Activated effector memory CD4-positive, alpha-beta T cell treated with Interleukin-2 at 50 U/mL for 16 hours (primary cell): ENCODE measurements around the gene GPS1.

Experiments
- DNase-seq: peaks from one replicate; pipeline ENCODE4 v3.0.0-alpha.2; 2020

Gene GPS1

GRCh38 chr17:82092995-82093751, 41.5 kb downstream of the GPS1 start:
- DNase-seq, result no peak

DNA sequence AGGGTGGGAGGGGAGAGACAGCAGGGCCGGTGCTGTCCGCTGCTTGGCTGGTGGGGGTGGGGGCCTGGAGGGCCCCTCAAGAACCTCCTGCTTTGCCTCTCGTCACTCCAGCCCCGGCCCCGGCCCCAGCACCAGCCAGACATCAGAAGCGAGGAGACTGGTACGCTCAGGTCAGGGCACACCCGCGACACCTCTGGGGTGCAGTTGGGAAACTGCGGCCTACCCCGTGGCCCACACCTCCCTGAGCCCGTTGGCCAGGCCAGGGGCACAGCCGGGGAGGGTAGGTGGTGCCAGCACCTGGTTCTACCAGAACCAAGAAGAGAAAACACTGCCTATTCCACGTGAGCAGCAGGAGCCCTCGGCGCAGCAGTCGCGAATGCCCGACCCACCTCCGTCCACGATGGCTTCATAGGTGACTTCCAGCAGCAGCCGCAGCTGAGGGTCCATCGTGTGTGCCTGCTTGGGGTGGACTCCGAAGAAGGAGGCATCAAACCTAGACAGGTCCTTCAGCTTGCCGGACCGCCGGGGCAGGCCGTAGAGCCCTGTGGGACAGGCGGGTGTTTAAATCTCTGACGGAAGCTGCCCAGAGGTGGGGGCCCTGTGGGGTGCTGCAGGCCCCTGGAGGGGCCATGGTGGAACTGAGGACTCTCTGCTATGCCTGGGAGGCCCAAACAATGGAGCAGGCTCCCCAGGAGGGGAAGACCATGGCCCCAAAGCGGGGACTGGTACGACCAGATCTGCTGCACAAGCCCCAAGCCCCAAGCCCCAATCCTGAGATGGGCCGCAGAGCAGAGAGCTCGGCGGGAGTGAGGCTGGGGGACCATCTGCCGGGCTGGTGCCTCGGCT, 43.5 kb downstream of the GPS1 start:
- no peak for DNase-seq

- no peak for DNase-seq
These were observed 44.3 kb downstream of the GPS1 start for GRCh38 chr17:82095777-82096708.

GRCh38 chr17:82096709-82097183, 45.0 kb downstream of the GPS1 start:
- no peak for DNase-seq

- DNase-seq, result no peak
These were observed 45.7 kb downstream of the GPS1 start for GRCh38 chr17:82097184-82097918.

DNA sequence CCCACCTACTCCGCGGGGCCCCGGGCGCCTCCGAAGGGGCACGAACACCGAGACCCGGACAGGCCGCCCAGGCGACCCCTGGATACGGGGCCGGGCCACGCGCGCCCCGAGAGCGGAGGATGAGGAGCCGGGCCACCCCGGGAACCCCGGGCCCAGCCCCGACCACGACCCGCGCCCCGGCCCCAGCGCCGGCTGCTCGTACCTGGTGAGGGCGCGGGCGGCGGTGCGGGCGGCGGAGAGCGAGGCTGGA, 46.1 kb downstream of the GPS1 start:
- DNase-seq, result no peak

- DNase-seq, result peak; percentile 89
These were observed 46.7 kb downstream of the GPS1 start, which contains the start of gene FASN for GRCh38 chr17:82098169-82098938. FASN (minus strand) TSS chr17:82098236; CDS start chr17:82096445, 1,791 bp downstream.

DNA sequence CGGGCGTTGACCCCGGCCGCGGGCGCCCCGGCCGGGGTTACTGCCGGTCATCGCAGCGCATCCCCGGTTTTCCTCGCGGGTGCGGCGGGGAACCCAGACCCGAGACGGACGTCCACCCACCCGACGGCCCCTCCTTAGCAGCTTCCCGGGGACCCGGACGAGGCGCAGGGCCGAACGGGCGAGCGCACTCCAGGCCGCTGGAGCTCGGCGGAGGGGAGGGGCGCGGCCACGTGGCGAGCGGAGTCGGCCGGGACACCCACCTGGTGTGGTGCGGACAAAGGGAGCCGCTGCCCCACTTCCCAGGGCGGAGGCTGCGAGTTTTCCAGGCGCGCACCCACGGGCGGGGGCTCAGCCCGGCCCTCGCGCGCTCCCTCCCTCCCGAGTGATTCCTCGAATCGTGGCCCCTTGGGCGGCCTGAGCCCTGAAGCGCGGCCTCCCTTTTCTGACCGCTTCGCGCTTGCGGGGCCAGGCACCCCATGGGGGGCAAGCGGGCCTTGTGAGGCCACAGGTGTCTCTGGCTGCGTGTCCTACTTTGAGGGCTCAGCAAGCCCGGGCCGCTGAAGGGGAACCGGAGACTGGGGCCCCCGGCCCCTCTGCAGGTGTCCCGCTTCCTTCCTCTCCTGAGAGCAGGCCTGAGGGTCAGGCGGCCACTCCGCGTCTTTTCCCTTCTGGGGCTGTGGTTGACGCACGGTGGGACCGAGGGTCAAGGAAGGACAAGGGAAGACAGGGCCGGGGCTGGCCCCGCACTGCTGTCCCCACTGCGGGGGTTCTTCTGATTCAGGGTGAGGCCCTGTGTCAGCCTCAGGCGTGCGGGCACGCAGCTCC, 47.5 kb downstream of the GPS1 start:
- no peak for DNase-seq

- DNase-seq, result no peak
These were observed 49.0 kb downstream of the GPS1 start for GRCh38 chr17:82100502-82101298.

DNA sequence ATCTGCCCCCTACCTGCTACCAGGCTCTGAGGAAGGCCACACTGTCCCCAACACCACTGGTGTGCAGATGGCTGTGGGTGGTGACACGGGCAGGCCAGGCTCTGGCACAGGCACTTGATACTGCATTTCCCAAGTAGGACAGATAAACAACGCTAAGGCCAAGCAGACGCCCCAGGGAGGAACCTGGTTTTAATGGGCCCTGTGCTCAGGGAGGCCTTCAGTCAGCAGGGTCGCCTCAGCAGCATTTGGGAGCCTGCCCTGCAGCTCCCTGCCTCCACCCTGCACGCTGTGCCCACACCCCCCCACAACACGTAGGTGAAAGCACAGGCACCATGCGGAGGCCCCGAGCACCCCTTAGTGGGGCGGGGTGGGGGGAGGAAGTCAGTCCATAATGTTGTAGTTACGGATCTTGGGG, 49.6 kb downstream of the GPS1 start:
- DNase-seq, result no peak

- DNase-seq, result no peak
These were observed 50.3 kb downstream of the GPS1 start for GRCh38 chr17:82101767-82102679.

DNA sequence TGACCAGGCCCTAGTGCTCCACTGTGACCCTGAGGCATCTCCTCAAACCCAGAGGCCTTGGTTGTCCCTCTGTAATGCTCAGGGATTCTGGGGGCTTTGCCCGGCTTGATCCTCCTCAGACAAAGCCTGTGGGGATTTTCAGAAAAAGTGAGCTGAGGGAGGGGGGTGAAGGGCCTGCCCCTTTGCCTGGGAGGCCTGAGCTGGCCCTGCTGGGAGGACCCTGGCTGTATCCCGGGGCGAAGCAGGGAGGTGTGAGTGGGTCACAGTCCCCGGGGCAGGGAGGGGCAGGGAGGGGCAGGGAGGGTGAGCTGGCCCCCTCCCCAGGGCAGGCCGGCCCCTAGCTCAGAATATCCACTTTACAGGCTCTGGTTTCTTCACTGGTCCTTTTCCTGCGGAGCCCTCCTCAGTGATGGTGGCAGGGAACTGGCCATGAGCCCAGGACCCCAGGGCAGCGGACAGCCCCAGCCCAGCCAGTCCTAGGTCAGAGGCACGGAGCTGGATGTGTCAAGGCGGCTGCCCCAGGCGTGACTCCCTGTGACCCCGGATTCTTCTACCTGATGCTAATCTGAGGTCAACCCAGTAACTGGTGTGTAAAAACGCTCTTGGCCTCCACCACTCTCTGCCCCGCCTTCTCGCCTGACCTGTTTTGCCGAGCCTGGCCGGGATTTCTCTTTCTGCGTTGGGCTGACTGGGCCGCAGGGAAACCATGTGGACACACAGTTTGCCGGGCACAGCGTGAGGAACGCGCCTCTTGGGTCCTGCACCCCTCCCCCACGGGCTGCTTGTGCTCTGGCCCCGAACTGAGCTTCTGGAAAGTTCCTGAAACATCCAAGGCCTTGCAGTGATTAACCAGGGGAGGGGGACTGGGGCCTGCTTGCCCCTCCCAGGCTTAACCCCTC, 52.1 kb downstream of the GPS1 start:
- DNase-seq, result no peak

GRCh38 chr17:82104797-82105416, 53.2 kb downstream of the GPS1 start:
- no peak for DNase-seq

GRCh38 chr17:82105417-82105881, 53.8 kb downstream of the GPS1 start:
- no peak for DNase-seq

- DNase-seq, result peak; percentile 48
These were observed 54.4 kb downstream of the GPS1 start for GRCh38 chr17:82105882-82106687.

DNA sequence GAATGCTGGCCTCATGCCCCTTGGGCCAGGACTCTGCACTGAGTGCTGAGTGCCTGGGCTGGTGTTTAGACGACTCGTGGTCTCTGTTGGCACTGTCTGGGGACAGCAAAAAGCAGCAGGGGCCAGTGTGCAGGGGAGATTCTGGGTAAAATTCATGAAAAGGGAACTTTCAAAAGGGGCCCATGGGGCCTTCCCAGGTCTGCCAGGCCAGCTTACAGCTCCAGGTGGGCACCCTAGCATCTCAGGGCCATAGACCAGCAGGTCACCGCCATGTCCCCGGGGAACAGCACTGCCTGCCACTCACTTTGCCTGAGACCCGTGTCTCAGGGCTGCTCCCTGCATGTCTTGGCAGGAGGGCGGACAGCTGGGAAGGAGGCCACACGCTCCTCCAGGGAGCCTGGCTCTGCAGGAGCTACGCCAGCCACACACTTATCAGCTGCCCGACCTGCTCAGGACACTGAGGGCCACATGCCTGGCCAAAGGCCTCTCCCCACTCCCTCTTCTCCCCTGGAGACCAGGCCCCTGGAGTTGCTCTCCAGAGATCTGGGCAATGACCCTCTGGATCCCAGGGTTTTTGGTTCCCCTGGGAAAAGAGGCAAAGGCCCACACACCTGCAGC, 55.1 kb downstream of the GPS1 start:
- no peak for DNase-seq
